ENCODE data around the gene SHROOM3.

- TF ChIP-seq RAD21 (IDR thresholded peaks at IDR 0.05) (no peak), REST (IDR thresholded peaks at IDR 0.05) (no peak), HNF4G (IDR thresholded peaks at IDR 0.05) (no peak), CTCF (IDR thresholded peaks at IDR 0.05; ENCODE audit: low read depth, low read length, missing input control) (no peak), ZBTB33 (IDR thresholded peaks at IDR 0.05) (no peak), MAX (IDR thresholded peaks at IDR 0.05) (no peak), GABPA (IDR thresholded peaks at IDR 0.05 in 1 of 2, conservative IDR thresholded peaks at IDR 0.05 in 1 of 2) (no peak), TAF1 (conservative IDR thresholded peaks at IDR 0.05) (no peak), JUND (IDR thresholded peaks at IDR 0.05) (no peak), YY1 (IDR thresholded peaks at IDR 0.05) (no peak)
Measured at GRCh38 chr4:76595435-76595834, 160.4 kb downstream of the SHROOM3 start.

Data from liver (tissue), 3 donors.